MCF 10A (cell line): Measurements from ENCODE around the gene SPACA9. TPM values are rescaled to one million over a fixed set of nuclear protein-coding genes. Genes with fewer than 3 reads are reported as not detected.

Experiments
- Bru-seq: library from RNA; stranded (reverse); fragments of 400-500 nt; gene quantifications from one replicate; lab custom pipeline; 2021; lab: Mats Ljungman, UMichigan
- BruChase-seq, 2 experiments: library from RNA; stranded (reverse); fragments of 400-500 nt; gene quantifications; one replicate each; lab custom pipeline; 2021; lab: Mats Ljungman, UMichigan
- BruUV-seq: library from RNA; stranded (reverse); fragments of 400-500 nt; replicated peaks from 2 replicates; lab custom pipeline; 2021; lab: Mats Ljungman, UMichigan
- CTCF ChIA-PET: fragments of 300-600 bp; sonication (Branson Sonifier 250); formaldehyde crosslinking; extraction: SDS; loops from one replicate; lab custom pipeline; 2021; ENCODE audit warnings: antibody characterized with exemption, inconsistent platforms; lab: Yijun Ruan, JAX
- POLR2A ChIA-PET: fragments of 300-600, 350-650 bp; sonication (Branson Sonifier 250); formaldehyde crosslinking; extraction: SDS; loops from one replicate; lab custom pipeline; 2020; ENCODE audit warnings: antibody characterized with exemption, inconsistent platforms; lab: Yijun Ruan, JAX
- DNase-seq: peaks from one replicate; pipeline ENCODE4 v3.0.0-alpha.2; 2018; ENCODE audit not compliant: unreplicated experiment
- H3K27ac Mint-ChIP-seq: one replicate; pipeline ENCODE4 v1.8.0; 2022; ENCODE audit warnings: mild to moderate bottlenecking, low read depth, mixed read lengths; ENCODE audit not compliant: unreplicated experiment
- H3K27me3 Mint-ChIP-seq: one replicate; pipeline ENCODE4 v1.8.0; 2022; ENCODE audit warnings: mixed read lengths; ENCODE audit not compliant: insufficient read depth, unreplicated experiment
- H3K36me3 Mint-ChIP-seq: one replicate; pipeline ENCODE4 v1.8.0; 2022; ENCODE audit warnings: mild to moderate bottlenecking, moderate library complexity, mixed read lengths; ENCODE audit not compliant: insufficient read depth, unreplicated experiment
- H3K4me1 Mint-ChIP-seq: one replicate; pipeline ENCODE4 v1.8.0; 2022; ENCODE audit warnings: mixed read lengths; ENCODE audit not compliant: insufficient read depth, unreplicated experiment
- H3K4me3 Mint-ChIP-seq: one replicate; pipeline ENCODE4 v1.8.0; 2022; ENCODE audit warnings: mild to moderate bottlenecking, moderate library complexity, mixed read lengths; ENCODE audit not compliant: unreplicated experiment
- H3K9me3 Mint-ChIP-seq: one replicate; pipeline ENCODE4 v1.8.0; 2022; ENCODE audit warnings: mixed read lengths; ENCODE audit not compliant: unreplicated experiment
- intact Hi-C: fragments of 100-400 bp; cut with micrococcal nuclease; formaldehyde crosslinking; loops from 2 replicates; pipeline ENCODE4 v1.14.1; 2022
- long read RNA-seq: library from polyadenylated mRNA; stranded (forward); transcript quantifications from one replicate; pipeline ENCODE4 v2.0.0, GENCODE V29; 2022
- total RNA-seq: library from RNA; stranded (reverse); gene quantifications from 2 replicates; pipeline ENCODE4 v1.2.3, GENCODE V29; 2022
- TF ChIP-seq, protein P1 (sequence below): fragments of 200-600 bp; IDR thresholded peaks from one replicate; pipeline ENCODE4 v1.8.0; 2022; ENCODE audit warnings: antibody characterized with exemption, mild to moderate bottlenecking; ENCODE audit not compliant: unreplicated experiment

Gene SPACA9
- total RNA-seq (4.4 and 8.0 TPM in 2 replicates), Bru-seq, nascent RNA (percentile 47 among the genes with signal in this experiment), BruChase-seq, experiment 1, labeled RNA remaining after a 6-hour chase (percentile 53 among the genes with signal in this experiment), BruChase-seq, experiment 2, labeled RNA remaining after a 2-hour chase (percentile 38 among the genes with signal in this experiment)
- long read RNA-seq, transcript SPACA9-203 (4 exons, 2,536 nt), result major isoform, 8 of 26 reads
- long read RNA-seq, partial matches to known transcripts, result 9 of 26 reads
- long read RNA-seq, other reads (novel, unspliced or antisense), result 8 of 26 reads

DNA sequence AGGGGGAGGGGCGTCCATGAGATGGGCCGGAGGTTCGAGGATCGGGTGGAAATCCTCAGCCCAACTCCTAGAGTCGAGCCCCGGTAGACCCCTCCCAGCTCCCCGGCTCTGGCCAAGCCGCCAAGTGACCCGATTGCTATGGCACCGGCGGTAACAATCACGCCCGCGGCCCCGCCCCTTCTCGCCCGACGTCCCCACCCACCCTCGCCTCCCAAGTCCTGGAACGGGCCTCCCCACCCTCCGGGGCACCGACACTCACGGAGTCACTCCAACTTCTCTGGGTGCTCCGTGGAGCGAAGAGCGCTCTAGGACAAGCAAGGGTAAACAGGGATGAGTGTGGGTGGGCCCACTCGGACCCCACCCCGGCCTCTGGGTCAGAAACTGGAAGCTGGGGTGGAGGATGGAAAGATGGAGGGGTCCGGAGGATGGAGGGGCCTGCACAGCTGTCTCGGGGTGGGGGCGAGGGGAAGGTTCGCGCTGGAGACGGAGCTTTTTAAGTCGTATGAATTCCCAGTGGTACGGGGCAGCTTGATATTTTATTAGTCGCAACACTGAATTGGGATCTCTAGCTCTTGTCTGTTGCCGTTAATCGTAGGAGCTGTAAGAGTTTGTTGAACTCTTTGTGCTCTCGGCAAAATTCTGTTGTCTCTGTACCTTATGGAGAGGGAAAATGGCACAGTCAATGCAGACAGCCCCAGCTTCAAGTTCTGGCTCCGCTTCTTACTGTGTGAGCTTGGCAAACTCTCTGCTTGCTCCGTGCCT lies at the start of gene SPACA9:
SPACA9 (plus strand) TSS at position 204 of the 762 bp plus-strand sequence. CDS start 5,050 bp downstream, outside the sequence.
- ChIA-PET POLR2A (interaction anchor here (0.8 to 3.3 kb wide), 7 partner anchors 10 to 208 kb away, joined by 3 to 15 read pairs (median 5); partner anchors contain the start of gene TSC1), CTCF (interaction anchor here (1.0 to 1.9 kb wide), 2 partner anchors 22 to 23 kb away, joined by 7 read pairs; no protein-coding TSS in a partner anchor)
- H3K27ac Mint-ChIP-seq, result peak within 1 kb of the TSS; percentile 89
- peak; percentile 19 for DNase-seq
- no peaks in the 10 kb centered on the region for H3K9me3 Mint-ChIP-seq
- H3K4me3 Mint-ChIP-seq, result peak within 1 kb of the TSS; percentile 72
- TF ChIP-seq, protein P1, sequence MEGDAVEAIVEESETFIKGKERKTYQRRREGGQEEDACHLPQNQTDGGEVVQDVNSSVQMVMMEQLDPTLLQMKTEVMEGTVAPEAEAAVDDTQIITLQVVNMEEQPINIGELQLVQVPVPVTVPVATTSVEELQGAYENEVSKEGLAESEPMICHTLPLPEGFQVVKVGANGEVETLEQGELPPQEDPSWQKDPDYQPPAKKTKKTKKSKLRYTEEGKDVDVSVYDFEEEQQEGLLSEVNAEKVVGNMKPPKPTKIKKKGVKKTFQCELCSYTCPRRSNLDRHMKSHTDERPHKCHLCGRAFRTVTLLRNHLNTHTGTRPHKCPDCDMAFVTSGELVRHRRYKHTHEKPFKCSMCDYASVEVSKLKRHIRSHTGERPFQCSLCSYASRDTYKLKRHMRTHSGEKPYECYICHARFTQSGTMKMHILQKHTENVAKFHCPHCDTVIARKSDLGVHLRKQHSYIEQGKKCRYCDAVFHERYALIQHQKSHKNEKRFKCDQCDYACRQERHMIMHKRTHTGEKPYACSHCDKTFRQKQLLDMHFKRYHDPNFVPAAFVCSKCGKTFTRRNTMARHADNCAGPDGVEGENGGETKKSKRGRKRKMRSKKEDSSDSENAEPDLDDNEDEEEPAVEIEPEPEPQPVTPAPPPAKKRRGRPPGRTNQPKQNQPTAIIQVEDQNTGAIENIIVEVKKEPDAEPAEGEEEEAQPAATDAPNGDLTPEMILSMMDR, result no peak
- no peaks in the 10 kb centered on the region for H3K4me1 Mint-ChIP-seq
- BruUV-seq, result TSS peak; percentile 71
- H3K36me3 Mint-ChIP-seq, result peaks cover 6% of the 10 kb centered on the region
- intact Hi-C loops, result no loop called here
- no peaks in the 10 kb centered on the region for H3K27me3 Mint-ChIP-seq

DNA sequence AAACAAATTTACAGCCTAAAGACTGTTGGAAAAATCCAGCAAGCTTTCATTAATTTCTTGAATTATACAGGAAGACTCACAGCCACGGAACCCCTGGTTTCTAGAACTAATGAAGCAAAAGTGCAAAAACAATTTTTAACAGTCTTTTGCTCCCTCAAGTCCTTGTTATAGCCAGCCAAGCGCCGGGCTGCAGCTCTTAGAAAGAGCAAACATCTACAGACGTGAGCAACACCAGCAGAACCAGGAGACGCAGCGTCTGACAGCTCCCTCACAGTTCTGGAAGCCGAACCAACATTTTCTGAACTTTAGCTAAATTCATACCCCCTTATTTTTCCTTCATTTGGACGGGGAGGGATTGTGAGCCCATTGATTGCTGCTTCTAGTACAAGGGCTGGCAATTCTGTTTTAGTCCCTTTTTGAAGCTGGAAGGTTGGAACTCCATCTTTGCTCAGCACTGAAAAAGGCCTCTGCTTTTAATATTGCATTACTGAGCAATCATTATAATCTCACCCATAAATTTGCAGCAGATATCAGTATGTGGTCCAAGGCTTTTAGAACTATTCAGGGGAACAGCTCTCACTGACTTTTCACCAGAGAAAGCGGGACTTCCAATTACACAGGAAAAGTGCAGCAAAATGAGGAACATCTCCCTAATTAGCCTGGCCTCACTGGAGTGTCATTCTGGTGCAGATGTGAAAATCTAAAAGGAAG lies 46.4 kb upstream of the SPACA9 start:
- no peak overlapping the region for H3K27ac Mint-ChIP-seq
- POLR2A ChIA-PET, result interaction anchor here (0.9 kb wide), 1 partner anchor 46 kb away, joined by 5 read pairs; the partner anchor contains the start of genes AK8 and SPACA9
- no peak overlapping the region for H3K4me3 Mint-ChIP-seq
- CTCF ChIA-PET, result interaction anchor here (0.7 to 1.2 kb wide), 2 partner anchors 70 to 270 kb away, joined by 3 read pairs; no protein-coding TSS in a partner anchor
- H3K36me3 Mint-ChIP-seq, result no peaks in the 10 kb centered on the region
- TF ChIP-seq, protein P1, result no peak
- no peak for DNase-seq
- no peaks in the 10 kb centered on the region for H3K9me3 Mint-ChIP-seq
- BruUV-seq, result no TSS peak
- H3K27me3 Mint-ChIP-seq, result peaks cover 23% of the 10 kb centered on the region
- intact Hi-C loops, result no loop called here
- no peaks in the 10 kb centered on the region for H3K4me1 Mint-ChIP-seq

DNA sequence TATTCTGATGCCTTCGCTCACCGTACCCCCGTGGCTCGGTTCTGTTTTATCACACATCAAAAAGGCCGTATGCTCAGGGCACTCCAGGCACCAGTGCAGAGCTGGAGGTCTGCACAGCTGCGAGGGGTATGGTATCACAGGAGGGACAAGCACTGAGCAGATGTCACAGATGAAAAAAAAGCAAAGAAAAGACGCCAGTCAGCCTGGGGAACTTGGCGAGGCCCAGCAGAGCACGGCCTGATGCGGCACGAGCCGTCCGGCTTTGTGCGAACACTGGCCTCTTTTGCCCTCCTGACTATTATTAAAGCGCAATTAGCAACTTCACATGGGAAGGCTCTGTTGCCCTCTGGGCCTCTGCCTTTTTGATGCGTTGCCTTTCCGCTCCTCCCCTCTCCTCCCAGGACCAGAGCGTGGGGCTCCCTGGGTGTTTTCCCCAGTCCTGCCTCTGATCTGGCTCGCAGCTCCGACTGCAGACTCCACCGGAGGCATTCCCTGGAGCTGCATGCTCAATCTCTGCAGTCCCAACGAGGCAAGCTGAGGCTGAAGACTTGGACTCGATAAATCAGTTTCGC lies 45.1 kb upstream of the SPACA9 start:
- no peaks in the 10 kb centered on the region for H3K9me3 Mint-ChIP-seq
- no peaks in the 10 kb centered on the region for H3K36me3 Mint-ChIP-seq
- no peak overlapping the region for H3K4me3 Mint-ChIP-seq
- no TSS peak for BruUV-seq
- no peak overlapping the region for H3K27ac Mint-ChIP-seq
- ChIA-PET CTCF (interaction anchor here (0.7 kb wide), 1 partner anchor 285 kb away, joined by 4 read pairs; no protein-coding TSS in a partner anchor), POLR2A (interaction anchor here (0.5 to 0.9 kb wide), 3 partner anchors 45 to 203 kb away, joined by 3 to 5 read pairs (median 3); partner anchors contain the start of genes AK8 and SPACA9)
- intact Hi-C loops, result no loop called here
- DNase-seq, result no peak
- no peaks in the 10 kb centered on the region for H3K4me1 Mint-ChIP-seq
- TF ChIP-seq, protein P1, result no peak
- peaks cover 32% of the 10 kb centered on the region for H3K27me3 Mint-ChIP-seq
